ENCODE results near the gene NDUFB8. TPM values are rescaled to one million over a fixed set of nuclear protein-coding genes. Genes with fewer than 3 reads are reported as not detected.

NDUFB8 gene
- total RNA-seq, 4 donors from 2014 or later, result 122 to 229 (median 167) TPM

DNA sequence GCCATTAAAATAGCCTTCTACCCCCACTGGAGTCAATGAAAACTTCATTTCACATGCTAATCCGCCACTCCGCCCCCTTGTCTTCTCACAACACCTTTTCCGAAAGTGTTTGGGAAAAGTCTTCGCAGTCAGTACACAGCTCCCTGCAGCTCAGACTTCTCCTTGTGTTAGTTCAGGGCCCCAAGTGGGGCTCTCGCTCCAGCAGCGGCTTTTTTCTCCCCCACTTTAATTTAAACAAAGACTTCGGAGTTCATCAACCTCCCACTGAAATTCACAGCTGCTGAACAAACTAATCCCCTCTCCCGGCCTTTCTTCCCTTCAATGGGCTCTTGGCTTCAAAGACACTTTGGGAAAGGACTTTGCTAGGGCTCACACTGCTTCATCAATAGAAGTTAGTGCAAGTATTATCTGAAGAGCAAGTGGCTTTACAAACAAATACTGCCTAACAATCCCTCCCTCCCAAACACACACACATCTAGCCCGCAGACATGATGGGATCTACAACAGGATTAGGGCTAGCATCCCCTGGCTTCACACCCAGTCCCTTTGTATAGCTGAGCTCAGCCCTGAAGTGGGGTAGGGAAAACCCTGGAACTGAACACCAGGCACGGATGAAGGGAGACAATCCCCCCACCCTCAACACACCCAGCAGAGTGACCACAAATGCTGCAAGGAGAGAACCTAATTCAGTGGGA, 43.7 kb downstream of the NDUFB8 start:
- no peaks in the 10 kb centered on the region for H3K9me3 ChIP-seq
- no peak overlapping the region for H3K4me3 ChIP-seq
- TF ChIP-seq, protein P1, sequence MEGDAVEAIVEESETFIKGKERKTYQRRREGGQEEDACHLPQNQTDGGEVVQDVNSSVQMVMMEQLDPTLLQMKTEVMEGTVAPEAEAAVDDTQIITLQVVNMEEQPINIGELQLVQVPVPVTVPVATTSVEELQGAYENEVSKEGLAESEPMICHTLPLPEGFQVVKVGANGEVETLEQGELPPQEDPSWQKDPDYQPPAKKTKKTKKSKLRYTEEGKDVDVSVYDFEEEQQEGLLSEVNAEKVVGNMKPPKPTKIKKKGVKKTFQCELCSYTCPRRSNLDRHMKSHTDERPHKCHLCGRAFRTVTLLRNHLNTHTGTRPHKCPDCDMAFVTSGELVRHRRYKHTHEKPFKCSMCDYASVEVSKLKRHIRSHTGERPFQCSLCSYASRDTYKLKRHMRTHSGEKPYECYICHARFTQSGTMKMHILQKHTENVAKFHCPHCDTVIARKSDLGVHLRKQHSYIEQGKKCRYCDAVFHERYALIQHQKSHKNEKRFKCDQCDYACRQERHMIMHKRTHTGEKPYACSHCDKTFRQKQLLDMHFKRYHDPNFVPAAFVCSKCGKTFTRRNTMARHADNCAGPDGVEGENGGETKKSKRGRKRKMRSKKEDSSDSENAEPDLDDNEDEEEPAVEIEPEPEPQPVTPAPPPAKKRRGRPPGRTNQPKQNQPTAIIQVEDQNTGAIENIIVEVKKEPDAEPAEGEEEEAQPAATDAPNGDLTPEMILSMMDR (IDR thresholded peaks at IDR 0.05), result no peak
- TF ChIP-seq POLR2A (IDR thresholded peaks at IDR 0.05), result no peak
- H3K4me1 ChIP-seq, result peaks cover 0 to 14% (median 6%) of the 10 kb centered on the region in 4 donors
- H3K27ac ChIP-seq, result no peak overlapping the region
- peaks cover 0 to 36% (median 0%) of the 10 kb centered on the region in 3 donors for H3K36me3 ChIP-seq
- H3K27me3 ChIP-seq, result no peaks in the 10 kb centered on the region
- no peak for DNase-seq

DNA sequence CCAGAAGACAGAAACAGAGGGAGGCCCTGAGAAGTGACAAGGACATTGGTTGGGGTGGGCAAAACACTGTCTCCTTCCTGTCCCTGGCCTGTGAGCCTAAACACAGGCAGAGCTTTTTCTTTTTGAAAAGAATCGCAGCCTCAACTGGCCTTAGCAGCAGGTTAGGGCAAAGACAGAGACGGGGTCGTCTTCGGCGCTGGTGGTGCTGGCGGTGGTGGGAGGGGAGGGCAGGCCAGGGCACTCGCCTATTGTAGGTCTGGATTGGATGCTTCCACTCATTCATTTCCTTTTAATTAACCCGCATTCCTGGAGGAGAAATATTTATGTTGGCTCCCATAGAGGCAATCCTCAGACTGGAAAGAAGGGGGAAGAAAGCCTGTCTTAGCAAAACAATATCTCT, 44.3 kb downstream of the NDUFB8 start:
- no peak overlapping the region for H3K4me3 ChIP-seq
- DNase-seq, result no peak
- H3K9me3 ChIP-seq, result no peaks in the 10 kb centered on the region
- peaks cover 0 to 32% (median 0%) of the 10 kb centered on the region in 3 donors for H3K36me3 ChIP-seq
- TF ChIP-seq, protein P1 (IDR thresholded peaks at IDR 0.05), result no peak
- no peak for TF ChIP-seq POLR2A (IDR thresholded peaks at IDR 0.05)
- no peak overlapping the region for H3K27ac ChIP-seq
- H3K4me1 ChIP-seq, result peaks cover 0 to 14% (median 6%) of the 10 kb centered on the region in 4 donors
- no peaks in the 10 kb centered on the region for H3K27me3 ChIP-seq

DNA sequence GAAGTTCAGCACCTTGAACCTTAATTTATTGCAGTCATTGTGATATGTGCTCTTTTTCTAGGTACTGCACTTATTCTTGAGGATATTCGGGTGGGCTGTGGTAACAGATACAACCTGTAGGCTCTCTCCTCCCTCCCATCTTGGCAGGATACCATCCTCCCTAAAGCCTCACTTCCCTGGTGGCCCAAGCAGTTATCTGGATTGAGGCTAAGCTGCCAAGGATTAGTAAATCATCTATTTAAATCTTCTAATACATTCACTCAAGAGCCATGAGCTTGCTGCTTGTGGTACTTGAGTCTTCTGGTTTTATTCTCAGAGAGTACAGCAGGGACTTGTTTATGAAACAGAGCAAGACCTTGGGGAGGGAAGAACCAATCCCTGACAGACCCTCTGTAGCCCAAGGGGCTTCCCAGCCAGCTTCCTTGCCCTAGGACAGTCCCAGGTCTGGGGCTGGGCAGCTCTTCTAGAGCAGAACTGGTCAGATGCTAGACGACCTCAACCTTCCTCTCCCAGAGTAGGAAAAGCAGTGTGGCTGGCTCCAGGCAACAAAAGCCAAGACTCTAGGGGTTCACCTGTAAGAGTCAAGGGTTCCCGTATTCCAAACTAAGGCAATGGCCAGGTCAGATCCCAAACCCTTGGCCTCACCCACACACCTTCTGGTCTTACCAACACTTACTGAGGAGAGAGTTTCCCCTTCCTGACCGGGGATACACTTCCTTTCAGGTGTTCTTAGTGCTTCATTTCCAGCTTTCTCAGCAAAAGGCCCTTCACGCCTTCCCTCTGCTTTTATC, 45.6 kb downstream of the NDUFB8 start:
- no peak for DNase-seq
- H3K27ac ChIP-seq, result no peak overlapping the region

DNA sequence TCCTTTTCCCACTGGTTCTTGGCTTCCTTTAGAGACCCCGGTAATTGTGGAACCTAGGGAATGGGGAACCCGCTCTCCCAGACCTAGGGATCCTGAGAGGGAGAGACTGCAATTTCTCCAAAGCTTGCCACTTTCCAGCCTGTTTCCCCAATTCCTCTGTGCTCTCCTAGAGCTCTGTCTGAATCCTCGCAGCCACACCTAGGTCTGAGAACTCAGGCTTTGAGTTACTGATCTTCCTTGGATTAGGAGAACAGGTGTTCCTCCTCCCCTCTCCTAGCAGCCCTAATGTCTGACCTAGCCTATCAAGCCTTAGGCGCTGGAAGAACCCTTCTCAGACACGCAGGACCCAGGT, 46.9 kb downstream of the NDUFB8 start:
- peaks cover 0 to 9% (median 0%) of the 10 kb centered on the region in 3 donors for H3K36me3 ChIP-seq
- no peak for DNase-seq
- H3K27ac ChIP-seq, result no peak overlapping the region
- peak overlapping the region in 3 of 4 donors; percentile 54 to 64 (median 54) for H3K4me3 ChIP-seq
- TF ChIP-seq POLR2A (IDR thresholded peaks at IDR 0.05), result no peak
- TF ChIP-seq, protein P1 (IDR thresholded peaks at IDR 0.05), result no peak
- peaks cover 0 to 14% (median 6%) of the 10 kb centered on the region in 4 donors for H3K4me1 ChIP-seq
- no peaks in the 10 kb centered on the region for H3K9me3 ChIP-seq
- no peaks in the 10 kb centered on the region for H3K27me3 ChIP-seq

More for the DNA sequence above, 45.6 kb downstream of the NDUFB8 start:
- H3K4me1 ChIP-seq, result peaks cover 0 to 14% (median 6%) of the 10 kb centered on the region in 4 donors
- no peak overlapping the region for H3K4me3 ChIP-seq
- H3K36me3 ChIP-seq, result peaks cover 0 to 19% (median 0%) of the 10 kb centered on the region in 3 donors
- H3K27me3 ChIP-seq, result no peaks in the 10 kb centered on the region
- no peak for TF ChIP-seq POLR2A (IDR thresholded peaks at IDR 0.05)
- TF ChIP-seq, protein P1 (IDR thresholded peaks at IDR 0.05), result no peak
- H3K9me3 ChIP-seq, result no peaks in the 10 kb centered on the region

DNA sequence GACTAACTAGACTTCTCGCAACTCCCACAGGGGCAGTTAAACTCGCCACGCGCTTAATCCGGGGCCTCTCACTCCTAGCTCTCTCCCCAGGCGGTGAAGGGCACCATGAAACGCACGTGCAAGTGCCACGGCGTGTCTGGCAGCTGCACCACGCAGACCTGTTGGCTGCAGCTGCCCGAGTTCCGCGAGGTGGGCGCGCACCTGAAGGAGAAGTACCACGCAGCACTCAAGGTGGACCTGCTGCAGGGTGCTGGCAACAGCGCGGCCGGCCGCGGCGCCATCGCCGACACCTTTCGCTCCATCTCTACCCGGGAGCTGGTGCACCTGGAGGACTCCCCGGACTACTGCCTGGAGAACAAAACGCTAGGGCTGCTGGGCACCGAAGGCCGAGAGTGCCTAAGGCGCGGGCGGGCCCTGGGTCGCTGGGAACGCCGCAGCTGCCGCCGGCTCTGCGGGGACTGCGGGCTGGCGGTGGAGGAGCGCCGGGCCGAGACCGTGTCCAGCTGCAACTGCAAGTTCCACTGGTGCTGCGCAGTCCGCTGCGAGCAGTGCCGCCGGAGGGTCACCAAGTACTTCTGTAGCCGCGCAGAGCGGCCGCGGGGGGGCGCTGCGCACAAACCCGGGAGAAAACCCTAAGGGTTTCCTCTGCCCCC, 47.4 kb downstream of the NDUFB8 start:
- peak overlapping the region; percentile 30 to 64 (median 54) for H3K4me3 ChIP-seq
- peaks cover 0 to 14% (median 6%) of the 10 kb centered on the region in 4 donors for H3K4me1 ChIP-seq
- H3K27ac ChIP-seq, result peak overlapping the region in 1 of 4 donors; percentile 44
- peak; percentile 51 to 80 (median 78) for DNase-seq
- no peaks in the 10 kb centered on the region for H3K27me3 ChIP-seq
- no peaks in the 10 kb centered on the region for H3K9me3 ChIP-seq
- TF ChIP-seq, protein P1 (IDR thresholded peaks at IDR 0.05), result peak; percentile 27 to 77 (median 58)
- no peak for TF ChIP-seq POLR2A (IDR thresholded peaks at IDR 0.05)
- H3K36me3 ChIP-seq, result peaks cover 0 to 4% (median 0%) of the 10 kb centered on the region in 3 donors

Data from Peyer's patch (tissue), 4 donors.